Measurements from ENCODE around the gene LRRTM3.

Gene LRRTM3

GRCh38 chr10:67112765-67113164 lies 186.9 kb downstream of the LRRTM3 start:
- Histone ChIP-seq H3K27me3 (ENCODE audit: insufficient read depth, poor library complexity, severe bottlenecking) (no peaks in the 10 kb centered on the region), H3K4me1 (ENCODE audit: insufficient read depth, poor library complexity, severe bottlenecking) (peaks cover 8% of the 10 kb centered on the region), H3K36me3 (ENCODE audit: low read depth) (no peaks in the 10 kb centered on the region), H3K9me3 (ENCODE audit: severe bottlenecking) (no peaks in the 10 kb centered on the region), H3K27ac (ENCODE audit: poor library complexity, severe bottlenecking) (no peak overlapping the region), H3K4me3 (ENCODE audit: severe bottlenecking) (no peak overlapping the region)
- DNase-seq (ENCODE audit: low spot score) (no peak), ATAC-seq (ENCODE audit: low read depth) (no peak)
- no peak for TF ChIP-seq CTCF (IDR thresholded peaks at IDR 0.05; ENCODE audit: poor library complexity, severe bottlenecking)

- H3K27me3 ChIP-seq (ENCODE audit: insufficient read depth, poor library complexity, severe bottlenecking): peaks cover 6% of the 10 kb centered on the region
- H3K4me3 ChIP-seq (ENCODE audit: severe bottlenecking): no peak overlapping the region
- no peak overlapping the region for H3K27ac ChIP-seq (ENCODE audit: poor library complexity, severe bottlenecking)
- no peak for ATAC-seq (ENCODE audit: low read depth)
- H3K4me1 ChIP-seq (ENCODE audit: insufficient read depth, poor library complexity, severe bottlenecking): peaks cover 8% of the 10 kb centered on the region
- no peak for TF ChIP-seq CTCF (IDR thresholded peaks at IDR 0.05; ENCODE audit: poor library complexity, severe bottlenecking)
- no peak for DNase-seq (ENCODE audit: low spot score)
- no peaks in the 10 kb centered on the region for H3K36me3 ChIP-seq (ENCODE audit: low read depth)
- H3K9me3 ChIP-seq (ENCODE audit: severe bottlenecking): no peaks in the 10 kb centered on the region
Measured at GRCh38 chr10:67114945-67115344, 189.1 kb downstream of the LRRTM3 start.

GRCh38 chr10:67115972-67116371 lies 190.1 kb downstream of the LRRTM3 start:
- DNase-seq (ENCODE audit: low spot score) (no peak), ATAC-seq (ENCODE audit: low read depth) (peak; percentile 87)
- Histone ChIP-seq H3K27me3 (ENCODE audit: insufficient read depth, poor library complexity, severe bottlenecking) (peaks cover 15% of the 10 kb centered on the region), H3K4me1 (ENCODE audit: insufficient read depth, poor library complexity, severe bottlenecking) (peaks cover 8% of the 10 kb centered on the region), H3K36me3 (ENCODE audit: low read depth) (no peaks in the 10 kb centered on the region), H3K9me3 (ENCODE audit: severe bottlenecking) (no peaks in the 10 kb centered on the region), H3K27ac (ENCODE audit: poor library complexity, severe bottlenecking) (no peak overlapping the region), H3K4me3 (ENCODE audit: severe bottlenecking) (no peak overlapping the region)
- no peak for TF ChIP-seq CTCF (IDR thresholded peaks at IDR 0.05; ENCODE audit: poor library complexity, severe bottlenecking)

GRCh38 chr10:67119651-67120050 lies 193.8 kb downstream of the LRRTM3 start:
- no peak overlapping the region for H3K27ac ChIP-seq (ENCODE audit: poor library complexity, severe bottlenecking)
- H3K36me3 ChIP-seq (ENCODE audit: low read depth): no peaks in the 10 kb centered on the region
- DNase-seq (ENCODE audit: low spot score) (no peak), ATAC-seq (ENCODE audit: low read depth) (no peak)
- peaks cover 8% of the 10 kb centered on the region for H3K4me1 ChIP-seq (ENCODE audit: insufficient read depth, poor library complexity, severe bottlenecking)
- peaks cover 18% of the 10 kb centered on the region for H3K27me3 ChIP-seq (ENCODE audit: insufficient read depth, poor library complexity, severe bottlenecking)
- no peak for TF ChIP-seq CTCF (IDR thresholded peaks at IDR 0.05; ENCODE audit: poor library complexity, severe bottlenecking)
- no peaks in the 10 kb centered on the region for H3K9me3 ChIP-seq (ENCODE audit: severe bottlenecking)
- H3K4me3 ChIP-seq (ENCODE audit: severe bottlenecking): no peak overlapping the region

- no peak for TF ChIP-seq CTCF (IDR thresholded peaks at IDR 0.05; ENCODE audit: poor library complexity, severe bottlenecking)
- H3K9me3 ChIP-seq (ENCODE audit: severe bottlenecking): no peaks in the 10 kb centered on the region
- no peak for ATAC-seq (ENCODE audit: low read depth)
Measured at GRCh38 chr10:67127441-67127840, 201.6 kb downstream of the LRRTM3 start.

More at GRCh38 chr10:67127441-67127840, 201.6 kb downstream of the LRRTM3 start:
- DNase-seq (ENCODE audit: low spot score): no peak
- Histone ChIP-seq H3K27me3 (ENCODE audit: insufficient read depth, poor library complexity, severe bottlenecking) (no peaks in the 10 kb centered on the region), H3K27ac (ENCODE audit: poor library complexity, severe bottlenecking) (no peak overlapping the region), H3K36me3 (ENCODE audit: low read depth) (no peaks in the 10 kb centered on the region), H3K4me1 (ENCODE audit: insufficient read depth, poor library complexity, severe bottlenecking) (no peaks in the 10 kb centered on the region), H3K4me3 (ENCODE audit: severe bottlenecking) (no peak overlapping the region)
